Measurements from ENCODE around the gene ANKRD42.
"Not testable (repeated sequence)": the region's sequence is repeated elsewhere in the genome, so short reads cannot be mapped to it uniquely, and the experiment has no call there.

The ANKRD42 gene

DNA sequence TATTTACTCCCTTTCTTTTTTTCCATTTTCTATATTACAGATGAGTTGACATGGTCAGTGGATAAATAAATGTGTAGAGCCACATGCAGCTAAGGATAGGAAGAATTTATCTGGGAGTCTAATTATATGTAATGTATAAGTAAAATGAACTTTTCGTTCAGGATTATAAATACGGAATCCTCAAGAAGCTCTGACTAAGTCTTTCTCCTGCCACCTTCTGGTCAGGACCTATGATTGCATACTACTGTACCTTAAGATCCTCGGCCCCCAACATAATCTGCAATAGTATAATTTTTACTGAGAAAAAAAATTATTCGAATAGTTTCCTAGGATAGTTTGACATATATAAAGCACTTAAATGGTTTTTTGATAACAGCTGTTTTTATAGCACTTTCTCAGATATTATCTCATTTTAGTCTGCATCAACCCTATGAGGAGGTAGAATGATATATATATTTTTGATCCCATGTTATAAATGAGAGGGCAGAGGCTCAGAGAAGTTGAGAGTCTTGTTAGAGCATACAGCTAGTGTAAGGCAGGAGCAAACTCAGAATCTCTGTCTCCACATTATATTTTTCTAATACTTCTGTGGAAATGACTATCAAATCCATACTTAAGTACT lies 56.6 kb downstream of the ANKRD42 start:
- DNase-seq, result peak; percentile 60

DNA sequence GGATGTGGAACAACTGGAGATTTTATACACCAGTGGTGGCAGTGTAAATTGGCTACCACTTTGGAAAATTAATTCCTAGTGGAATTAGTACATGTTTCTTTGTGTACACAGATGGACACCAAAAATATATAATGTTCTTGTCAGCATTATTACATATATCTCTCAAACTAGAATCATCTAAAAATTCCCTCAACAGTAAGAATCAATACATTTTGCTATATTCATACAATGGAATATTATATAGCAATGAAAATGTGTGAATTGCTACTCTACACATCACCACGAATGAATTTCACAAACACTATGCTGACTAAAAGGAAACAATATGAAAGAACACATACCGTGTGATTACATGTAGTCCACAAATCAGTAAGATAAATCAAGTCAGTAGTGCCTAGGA lies 58.8 kb downstream of the ANKRD42 start:
- no peak for DNase-seq

DNA sequence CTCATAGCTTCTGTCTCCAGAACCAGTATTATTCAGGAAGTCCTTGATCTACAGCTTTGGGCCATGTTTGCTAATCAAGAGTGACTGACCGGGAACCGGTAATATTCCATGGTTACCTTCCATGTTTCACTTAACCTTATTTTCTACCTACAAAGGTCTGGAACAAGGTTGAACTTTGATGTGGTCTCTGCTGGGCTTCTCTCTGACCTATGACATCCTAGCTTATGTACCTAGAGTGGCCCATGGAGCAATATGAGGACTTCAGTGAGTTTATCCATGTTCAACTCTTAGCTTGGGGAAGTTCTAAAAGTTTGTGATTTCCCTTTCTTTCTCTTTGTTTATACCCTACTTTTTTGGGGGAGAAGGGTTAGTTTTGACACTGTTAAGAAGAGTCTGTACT lies 59.4 kb downstream of the ANKRD42 start:
- no peak for DNase-seq

DNA sequence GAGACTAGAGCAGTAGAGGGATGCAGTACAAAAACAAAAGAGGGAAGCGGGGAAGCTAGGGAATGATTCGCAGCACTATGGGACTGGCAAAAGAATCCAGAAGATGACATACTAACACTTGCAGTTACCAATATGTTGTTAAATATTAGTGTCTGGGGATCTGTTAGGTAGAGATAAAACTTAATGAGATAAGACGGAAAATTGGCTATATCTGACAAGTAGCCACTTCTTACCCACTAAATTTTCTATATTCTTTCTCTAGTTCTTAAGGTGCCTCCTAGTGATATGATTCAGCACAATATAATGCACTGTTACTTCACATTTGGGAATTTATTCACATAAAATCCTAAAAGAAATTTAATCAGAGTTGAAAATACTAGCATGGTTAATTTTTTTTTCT lies 61.9 kb downstream of the ANKRD42 start:
- DNase-seq, result no peak

DNA sequence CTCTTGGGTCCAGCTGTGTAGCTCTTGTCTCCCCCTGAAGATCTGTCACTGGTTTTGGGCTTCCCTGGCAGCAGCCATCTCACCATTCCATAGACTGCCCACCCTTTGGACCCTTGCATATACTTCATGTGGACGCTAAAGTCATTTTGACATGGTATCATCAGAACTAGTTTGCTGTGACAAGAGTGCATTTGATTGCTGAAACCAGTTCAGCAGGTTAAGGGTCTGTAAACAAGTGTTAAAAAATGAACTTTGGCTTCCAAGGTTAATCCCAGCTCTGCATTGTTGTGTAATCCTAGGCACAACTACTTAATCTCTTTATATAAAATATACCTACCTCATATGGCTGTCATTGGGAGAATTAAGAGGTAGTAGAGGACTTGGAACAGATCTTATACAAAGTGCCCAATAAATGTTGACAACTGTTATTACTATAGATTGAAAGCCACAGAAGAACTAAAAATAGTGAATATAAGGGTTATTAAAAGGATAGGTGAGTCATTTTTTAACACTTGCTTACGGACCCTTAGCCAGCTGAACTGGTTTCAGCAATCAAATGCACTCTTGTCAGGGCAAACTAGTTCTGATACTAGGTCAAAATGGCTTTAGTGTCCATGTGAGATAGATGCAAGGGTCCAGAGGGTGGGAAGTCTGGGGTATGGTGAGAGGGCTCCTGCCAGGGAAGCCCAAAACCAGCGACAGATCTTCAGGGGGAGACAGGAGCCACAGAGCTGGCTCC lies 63.3 kb downstream of the ANKRD42 start:
- DNase-seq, result no peak

DNA sequence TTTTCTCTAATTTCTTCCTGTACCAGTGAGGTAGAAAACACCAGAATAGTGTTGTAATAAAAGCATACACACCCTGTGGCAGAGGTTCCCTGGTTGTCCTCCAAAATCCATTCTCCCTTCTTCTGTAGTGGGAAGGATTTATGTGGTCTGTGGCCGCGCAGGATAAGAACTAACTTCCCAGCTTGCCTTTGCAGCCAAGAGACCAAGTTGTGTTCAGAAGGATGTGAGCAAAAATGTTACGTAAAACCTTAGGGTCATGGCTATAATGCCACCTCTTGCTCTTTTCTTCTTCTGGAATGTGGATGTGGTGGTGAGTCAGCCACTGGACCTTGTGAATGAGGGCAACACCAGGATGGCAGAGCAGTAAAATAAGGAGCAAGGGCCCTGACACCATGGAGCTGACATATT lies 64.3 kb downstream of the ANKRD42 start:
- DNase-seq, result no peak

DNA sequence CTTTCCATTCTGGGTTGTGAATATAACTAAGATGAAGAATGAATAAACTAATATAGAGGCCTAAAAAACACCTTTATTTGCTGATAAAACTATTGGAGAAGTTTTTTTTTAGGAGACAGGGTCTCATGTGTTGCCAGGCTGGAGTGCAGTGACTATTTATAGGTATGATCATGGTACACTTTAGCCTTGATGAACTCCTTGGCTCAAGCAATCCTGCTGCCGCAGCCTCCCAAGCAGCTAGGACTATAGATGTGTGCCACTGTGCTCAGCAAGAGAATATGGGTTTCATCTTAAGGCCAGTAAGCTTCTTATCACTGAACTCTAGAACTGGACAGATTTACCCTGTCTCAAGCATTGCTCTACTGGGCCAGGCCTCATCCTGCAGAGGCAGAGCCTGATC lies 66.0 kb downstream of the ANKRD42 start:
- DNase-seq, result no peak

DNA sequence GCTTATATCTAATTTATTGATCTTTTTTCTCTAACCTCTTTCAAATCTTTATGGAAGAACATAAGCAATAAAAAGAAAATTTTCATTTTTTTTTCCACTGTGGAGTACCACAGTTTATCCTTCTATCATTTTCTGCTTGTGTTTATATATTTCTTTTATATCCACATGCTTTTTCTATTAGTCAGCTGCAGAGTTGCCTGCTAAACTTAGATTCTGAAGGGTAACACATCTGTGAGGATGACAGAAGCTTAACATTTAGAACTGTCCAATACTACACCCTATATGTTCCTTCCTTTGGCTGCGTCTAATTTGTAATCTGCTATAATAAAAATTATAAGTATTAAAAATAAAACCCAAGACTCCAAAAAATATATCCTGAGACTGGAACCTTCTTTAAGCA lies 71.8 kb downstream of the ANKRD42 start:
- DNase-seq, result no peak

DNA sequence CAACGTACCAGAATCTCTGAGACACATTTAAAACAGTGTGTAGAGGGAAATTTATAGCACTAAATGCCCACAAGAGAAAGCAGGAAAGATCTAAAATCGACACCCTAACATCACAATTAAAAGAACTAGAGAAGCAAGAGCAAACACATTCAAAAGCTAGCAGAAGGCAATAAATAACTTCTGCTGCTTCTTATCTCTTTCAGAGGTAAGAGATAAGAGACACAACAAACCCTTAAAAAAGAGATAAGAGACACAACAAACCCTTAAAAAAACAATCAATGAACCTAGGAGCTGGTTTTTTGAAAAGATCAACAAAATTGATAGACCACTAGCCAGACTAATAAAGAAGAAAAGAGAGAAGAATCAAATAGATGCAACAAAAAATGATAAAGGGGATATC lies 75.6 kb downstream of the ANKRD42 start:
- not testable (repeated sequence) for DNase-seq

DNA sequence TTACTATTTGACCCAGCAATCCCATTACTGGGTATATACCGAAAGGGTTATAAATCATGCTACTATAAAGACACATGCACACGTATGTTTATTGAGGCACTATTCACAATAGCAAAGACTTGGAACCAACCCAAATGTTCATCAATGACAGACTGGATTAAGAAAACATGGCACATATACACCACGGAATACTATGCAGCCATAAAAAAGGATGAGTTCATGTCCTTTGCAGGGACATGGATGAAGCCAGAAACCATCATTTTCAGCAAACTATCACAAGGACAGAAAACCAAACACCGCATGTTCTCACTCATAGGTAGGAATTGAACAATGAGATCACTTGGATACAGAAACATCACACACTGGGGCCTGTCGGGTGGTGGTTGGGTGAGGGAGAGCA lies 78.2 kb downstream of the ANKRD42 start:
- not testable (repeated sequence) for DNase-seq

DNA sequence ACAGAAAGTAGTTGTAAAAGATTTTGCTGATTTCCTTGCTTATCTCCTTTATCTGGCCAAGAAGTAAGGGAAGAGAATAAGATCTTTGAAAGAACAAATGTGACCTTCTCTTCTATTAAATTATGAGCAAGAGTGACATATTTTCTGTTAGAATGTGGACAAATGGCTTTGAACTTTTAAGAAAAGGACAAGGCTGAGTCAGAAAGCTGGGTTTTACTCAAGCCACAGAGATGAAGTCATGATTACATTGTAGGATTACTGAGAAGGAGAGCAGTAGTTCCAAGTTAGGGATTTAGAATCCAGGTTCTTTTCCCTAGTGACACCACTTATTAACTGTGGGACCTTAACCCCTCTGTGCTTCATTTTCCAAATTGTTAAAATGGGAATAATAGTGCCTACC lies 79.1 kb downstream of the ANKRD42 start:
- DNase-seq, result no peak

DNA sequence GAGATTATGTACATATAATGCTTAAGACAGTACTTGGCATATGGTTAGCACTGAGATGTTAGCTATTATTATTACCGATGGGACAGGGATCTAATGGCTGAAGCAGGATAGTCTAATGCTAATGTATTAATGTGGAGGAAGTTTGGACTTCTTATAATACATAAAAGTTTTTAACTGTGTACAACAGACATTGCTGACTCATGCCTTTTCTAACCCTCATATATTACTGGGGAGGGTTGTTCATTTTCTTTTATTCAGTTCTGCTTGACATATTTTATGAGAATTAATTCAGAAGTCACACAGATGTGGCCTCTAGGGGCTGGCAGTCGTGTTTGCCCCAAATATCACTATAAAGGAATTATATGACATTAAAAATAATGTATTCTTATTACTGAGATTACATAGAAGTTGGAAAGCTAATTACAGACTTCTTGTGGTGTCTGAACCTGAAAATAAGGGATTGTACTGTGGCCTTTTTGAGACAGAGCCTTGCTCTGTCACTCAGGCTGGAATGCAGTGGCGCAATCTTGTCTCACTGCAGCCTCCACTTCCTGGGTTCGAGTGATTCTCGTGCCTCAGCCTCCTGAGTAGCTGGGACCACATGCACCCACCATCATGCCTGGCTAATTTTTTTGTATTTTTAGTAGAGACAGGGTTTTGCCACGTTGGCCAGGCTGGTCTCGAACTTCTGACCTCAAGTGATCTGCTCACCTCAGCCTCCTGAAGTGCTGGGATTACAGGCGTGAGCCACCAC lies 82.6 kb downstream of the ANKRD42 start:
- no peak for DNase-seq

DNA sequence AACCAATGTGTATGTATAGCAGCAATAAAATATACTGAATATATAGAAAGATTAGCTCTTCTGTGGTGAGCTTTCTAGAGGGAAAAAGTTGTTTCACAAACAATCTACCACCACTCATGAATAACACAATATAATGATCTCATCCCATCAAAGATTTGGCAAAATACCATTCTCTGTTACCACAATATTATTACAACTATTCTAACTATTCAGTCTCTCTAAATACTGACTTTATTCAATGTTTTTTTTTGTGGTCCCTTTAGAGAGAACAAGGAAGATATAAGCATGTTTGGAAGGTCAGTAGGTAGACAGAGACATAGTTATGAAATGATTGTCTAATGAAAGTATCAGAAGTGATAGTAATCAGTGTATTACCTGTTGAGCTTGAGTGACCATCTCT lies 84.8 kb downstream of the ANKRD42 start:
- no peak for DNase-seq

DNA sequence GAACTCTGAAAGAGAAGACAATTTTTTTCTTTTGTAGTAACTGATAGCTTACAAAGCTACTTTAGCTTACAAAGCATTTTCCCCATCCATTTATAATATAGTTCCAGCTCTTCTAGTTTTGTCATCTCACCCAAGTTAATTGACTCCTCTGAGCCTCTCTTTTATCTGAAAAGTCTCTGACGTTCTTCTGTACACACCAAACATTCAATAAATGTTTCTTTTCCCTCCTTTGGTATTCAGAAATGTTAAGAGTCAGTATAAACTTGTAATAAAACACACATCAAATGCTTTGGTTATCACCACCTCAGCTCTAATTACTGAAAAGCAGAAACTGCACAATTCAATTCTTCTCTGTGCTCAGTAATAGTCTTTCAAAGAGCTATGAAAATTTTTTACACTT lies 86.7 kb downstream of the ANKRD42 start:
- no peak for DNase-seq

DNA sequence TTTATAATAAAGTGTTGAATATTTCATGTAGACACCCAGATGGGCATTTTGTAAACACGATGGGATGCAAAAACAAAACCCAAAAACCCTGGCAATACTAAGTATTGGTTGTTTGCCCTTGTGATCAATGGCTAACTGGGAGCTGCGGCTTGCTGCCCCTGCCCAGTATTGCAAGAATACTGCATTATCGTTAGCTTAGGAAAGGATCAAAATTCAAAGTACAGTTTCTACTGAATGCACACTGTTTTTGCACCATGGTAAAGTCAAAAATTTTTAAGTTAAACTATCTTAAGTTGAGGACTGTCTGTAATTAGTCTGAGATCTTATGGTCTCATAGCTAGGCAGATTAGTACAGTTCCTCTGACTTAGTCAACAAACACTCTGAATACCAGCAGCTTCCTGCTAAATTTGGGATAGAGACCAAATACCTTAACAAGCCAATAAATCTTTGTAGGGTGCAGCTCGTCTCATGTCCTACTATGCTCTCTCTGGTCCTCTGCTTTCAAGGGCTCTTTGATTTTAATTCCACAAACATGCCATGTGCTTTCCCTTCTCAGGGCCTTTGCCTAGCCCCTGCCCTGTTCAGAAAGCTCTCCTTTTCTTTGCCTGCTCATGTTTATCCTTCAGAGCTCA lies 88.7 kb downstream of the ANKRD42 start:
- DNase-seq, result no peak

DNA sequence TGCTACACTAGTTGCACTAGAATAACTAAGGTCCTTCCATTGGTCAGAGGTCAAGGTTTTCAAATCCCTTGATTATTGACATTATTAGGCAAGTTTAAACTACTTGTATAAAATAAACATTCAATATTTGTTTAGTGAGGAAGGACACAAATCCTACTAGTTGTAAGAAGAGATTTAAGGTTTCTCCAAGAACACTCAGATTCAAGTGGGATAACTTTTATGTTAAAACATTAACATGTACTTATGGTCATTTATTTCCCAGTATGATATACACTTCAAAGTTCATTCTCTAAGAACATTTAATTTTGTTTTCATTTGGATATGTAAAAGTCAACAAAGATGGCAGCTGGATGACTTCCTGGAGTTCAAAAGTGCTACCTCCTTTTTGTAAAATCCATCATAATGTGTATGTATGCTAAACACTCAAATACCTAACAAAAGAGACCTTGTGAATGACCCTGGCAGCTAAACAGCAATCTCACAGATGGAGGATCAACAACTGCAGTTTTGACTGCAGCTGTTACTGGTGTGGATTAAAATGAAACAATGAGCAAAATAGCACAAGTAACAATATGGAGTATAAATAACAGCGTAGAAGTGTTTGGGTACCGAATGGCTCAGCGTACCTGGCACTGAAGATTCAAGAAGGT lies 91.1 kb downstream of the ANKRD42 start:
- DNase-seq, result peak; percentile 4

DNA sequence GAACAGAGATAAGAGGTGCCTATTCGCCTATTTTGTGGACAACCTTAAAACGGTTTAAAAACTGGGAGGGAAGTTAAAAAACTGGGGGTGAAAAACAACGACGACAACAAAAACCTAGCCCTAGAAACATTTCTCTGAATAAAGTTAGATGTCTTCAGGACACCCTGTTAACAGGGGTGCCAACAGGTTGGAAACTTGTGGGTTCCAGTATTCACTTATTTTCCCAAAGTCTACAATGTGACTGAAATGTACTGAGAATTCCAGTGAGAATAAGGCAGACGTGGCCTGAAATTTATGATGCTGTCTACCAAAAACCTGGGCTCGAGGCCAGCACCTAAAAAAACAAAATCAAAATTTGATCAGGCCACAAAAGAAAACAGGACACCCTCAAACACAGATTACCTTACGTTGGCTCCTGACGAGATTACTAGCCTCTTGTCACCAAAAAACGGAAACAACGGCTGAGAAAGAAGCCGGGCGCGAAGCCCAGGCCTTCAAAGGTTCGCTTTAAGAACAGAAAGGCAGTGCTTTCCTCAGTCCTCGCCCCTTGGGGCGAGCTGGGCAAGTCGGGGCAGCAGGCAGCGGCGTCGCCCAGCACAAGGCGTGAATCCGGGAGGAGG lies 91.7 kb downstream of the ANKRD42 start:
- DNase-seq, result no peak

DNA sequence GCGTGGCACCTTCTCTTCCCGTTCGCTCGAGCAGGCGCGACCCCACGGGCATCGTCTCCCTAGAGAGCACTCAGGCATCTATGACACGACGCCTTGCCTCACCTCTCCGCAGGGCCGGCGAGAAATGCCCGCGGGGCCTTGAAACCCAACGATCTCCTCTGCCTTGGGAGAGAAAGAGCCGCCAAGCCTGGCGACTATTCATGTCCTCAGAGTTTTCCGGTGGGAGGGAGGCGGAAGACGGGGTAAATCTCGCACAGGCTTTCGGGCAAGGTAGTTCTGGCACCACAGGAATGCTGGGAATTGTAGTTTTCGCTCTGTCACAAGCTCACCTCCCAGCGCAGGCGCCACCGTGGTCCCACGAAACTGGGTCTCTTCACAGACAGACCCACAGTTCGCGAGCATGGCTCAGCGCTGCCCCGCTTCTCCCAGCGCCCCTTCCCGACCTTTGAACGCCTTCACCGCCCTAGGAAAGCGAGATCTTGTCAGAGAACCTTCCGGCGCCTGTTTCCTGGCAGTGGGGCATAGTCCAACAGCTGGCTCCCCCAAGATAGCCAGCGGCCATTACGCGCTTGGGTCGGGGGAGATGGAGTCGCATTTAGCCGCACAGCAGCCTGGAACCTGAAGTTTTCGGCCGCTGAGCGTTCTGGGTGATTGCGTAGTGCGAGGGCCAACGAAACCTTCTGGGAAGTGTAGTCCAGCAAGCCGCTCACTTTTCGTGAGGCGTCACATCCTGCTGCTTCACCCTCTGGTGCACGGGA lies 92.4 kb downstream of the ANKRD42 start, which contains the start of gene CCDC90B:
Gene CCDC90B, minus strand, starts transcription at position 597 of the 758 bp plus-strand sequence. Its CDS starts 395 bp downstream, at position 202.
- DNase-seq, result peak; percentile 97

DNA sequence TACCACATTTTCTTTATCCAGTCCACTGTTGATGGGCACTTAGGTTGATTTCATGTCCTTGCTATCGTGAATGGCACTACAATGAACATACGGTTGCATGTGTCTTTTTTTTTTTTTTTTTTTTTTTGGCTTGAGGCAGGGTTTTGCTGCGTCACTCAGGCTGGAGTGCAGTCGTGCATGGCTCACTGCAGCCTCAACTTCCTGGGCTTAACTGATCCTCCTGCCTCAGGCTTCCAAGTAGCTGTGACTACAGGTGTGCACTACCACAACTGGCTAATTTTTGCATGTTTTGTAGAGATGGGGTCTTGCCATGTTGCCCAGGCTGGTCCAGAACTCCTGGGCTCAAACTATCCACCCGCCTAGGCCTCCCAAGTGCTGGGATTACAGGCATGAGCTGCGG lies 94.1 kb downstream of the ANKRD42 start:
- no peak for DNase-seq

DNA sequence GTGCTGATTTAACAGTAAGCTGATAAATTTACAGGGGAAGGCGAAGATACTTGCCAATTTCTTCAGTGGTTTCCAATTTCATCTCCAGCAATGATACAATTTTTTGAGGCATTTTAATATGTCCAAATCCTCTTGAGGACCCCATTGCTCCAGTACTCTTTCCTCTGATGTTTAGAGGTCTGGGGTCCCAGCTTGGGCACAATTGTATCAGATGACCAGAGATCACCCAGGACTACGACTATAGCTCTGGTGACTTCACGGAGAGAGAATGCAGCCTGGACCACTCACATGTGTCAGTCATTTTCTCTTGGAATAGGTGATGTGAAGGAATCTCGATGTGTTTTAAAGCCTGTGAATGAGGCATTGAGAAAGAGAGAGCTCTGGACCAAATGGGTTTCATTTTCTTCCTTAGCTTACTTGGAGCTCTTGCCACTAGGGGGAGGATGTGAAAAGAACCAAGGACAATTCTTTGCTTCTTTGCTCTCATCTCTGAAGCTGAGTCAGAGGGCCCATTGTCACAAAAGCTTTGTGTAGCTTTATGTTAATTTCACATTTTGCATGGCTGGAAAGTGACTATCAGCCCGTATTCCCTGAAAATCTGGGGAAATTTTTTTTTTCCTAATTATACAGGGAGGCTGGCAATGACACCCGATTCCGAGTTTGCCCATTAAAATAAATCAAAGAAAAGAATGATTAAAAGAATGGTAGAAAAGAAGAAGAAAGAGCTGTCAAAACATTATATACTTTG lies 99.4 kb downstream of the ANKRD42 start:
- peak; percentile 46 for DNase-seq

DNA sequence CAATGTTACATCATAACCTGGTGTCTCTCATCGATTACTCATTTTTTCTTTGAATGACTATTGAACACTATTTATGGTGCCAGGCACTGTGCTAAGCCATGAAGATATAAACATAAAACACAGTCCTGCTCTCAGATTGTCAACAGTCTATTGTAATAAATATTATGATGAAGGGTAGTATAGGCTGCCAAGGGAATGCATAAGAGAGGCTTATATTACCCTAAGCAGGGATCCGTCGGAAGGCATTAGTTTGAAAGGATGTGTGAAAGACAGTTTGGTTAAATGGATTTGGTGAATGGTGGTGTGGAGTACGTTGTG lies 99.9 kb downstream of the ANKRD42 start:
- DNase-seq, result no peak
